GM18511 (cell line): ENCODE results near the gene SHC1.

Source experiments
- ATAC-seq: cut with Tn5 transposase; IDR thresholded peaks from one replicate; pipeline ENCODE4 v1.9.1; 2021; ENCODE audit warnings: mild to moderate bottlenecking, moderate library complexity; ENCODE audit not compliant: unreplicated experiment

The SHC1 gene

DNA sequence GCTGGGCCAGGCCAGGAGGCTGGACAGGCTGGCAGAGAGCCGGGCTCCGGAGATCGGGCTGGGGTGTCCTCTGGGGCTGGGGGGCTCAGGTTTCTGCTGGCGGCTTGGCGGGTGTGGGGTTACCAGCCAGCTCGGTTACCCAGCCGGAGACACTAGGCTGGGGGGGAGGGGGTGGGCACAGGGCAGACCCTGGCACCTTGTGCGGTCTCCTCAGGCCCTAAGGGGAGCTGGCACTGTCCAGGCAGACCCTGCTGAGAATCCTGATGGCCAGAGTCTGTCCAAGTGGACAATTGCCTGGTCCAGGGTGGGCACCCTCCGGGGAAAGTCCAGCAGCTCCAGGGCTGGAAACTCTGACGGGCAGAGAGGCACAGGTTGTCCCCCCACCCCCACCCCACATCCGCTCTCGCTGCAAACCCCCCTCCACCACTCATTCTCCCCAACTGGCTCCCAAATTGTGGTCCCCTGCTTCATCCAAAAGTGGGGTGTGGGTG lies 38.7 kb upstream of the SHC1 start:
- no peak for ATAC-seq

DNA sequence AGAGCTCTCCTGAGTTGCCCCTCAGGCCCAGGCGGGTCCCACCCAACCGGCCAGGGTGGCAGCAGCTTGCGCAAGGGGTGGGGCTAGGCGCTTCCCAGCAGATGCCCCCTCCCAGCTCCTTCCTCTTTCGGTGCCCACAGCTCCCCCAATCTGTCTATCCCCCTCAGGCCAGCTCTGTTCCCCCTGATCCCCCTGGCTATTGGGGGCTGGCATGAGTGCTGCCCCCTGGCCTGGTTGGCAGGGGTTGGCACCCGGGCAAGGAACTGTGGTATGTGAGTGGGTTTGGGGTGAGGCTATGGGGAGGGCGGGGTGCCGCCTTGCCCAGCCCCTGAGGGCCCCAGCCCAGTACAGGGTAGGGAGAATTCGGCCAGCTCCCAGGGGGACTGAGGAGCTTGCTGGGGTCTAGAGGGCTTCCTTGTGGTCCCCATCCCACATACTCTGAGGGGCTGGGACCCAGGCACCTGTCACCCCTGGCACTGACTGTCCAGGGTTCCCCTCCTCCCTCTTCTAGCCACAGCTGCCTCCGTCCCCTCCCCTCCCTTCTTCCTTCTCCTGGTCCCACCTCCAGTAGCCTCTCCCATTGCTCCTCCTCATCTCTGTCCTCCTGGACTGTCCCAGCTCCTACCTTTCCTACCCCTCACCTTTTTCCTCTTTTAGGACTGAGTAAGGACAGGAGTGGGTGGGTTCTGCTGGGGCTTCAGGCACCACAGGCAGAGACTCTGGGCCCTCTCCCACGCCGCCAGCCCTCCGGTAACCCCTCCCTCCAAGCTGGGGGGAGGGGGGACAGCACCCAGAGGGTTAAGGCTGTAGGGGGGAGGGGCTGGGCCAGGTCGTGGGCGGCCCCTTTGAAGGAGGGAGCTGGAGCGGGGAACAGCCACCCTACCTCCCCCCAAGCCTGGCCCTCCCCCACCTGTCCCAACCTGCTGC lies 37.7 kb upstream of the SHC1 start:
- no peak for ATAC-seq

DNA sequence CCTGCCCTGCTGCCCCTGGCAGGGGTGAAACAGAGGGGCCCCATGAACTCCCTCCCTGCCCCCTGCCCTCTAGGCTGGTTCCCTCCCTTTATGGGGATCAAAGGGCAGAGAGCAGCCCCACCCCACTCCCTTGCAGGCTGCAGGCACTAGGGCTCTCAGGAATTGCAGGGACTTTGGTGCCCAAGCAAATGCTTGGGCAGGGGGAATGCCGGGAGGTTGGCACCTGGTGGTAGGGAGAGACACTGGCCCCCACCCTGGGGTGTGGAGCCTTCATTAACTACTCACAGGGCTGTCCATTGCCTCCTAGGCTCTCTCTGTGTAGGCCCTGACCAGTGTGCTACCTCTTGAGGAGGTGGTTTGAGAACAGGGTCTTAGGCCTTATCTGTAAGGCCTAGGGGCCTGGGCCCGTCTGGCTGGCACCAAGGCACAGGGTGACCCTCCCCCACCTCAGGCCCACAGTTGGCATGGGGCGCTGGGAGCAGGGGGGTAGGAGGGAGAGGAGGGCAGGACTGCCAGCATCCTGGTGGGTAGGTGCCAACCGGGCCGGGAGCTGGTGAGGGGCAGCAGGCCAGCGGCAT lies 36.8 kb upstream of the SHC1 start:
- no peak for ATAC-seq

DNA sequence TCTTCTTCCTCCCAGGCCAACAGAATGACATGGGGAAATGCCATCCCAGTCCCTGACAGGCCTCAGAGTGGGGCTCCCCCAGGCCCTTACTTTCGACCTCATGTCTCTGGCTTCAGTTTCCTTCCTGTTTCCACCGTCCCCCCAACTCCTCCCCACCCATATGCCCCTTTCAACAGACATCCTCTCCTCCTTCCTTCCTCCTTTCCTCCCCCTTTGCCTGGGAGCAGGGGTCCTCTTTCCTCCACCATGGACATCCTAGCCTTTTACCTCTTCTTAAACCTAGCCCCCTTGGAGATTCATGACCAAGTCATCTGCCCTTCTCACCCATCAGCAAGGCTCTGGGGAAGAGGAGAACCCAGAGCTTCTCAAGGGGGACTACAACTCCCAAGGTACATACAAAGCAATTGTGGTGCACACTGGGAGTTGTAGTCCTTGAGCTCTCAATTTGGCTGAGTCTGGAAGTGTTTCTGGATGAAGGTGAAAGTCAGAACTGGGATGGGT lies 36.1 kb upstream of the SHC1 start:
- no peak for ATAC-seq

DNA sequence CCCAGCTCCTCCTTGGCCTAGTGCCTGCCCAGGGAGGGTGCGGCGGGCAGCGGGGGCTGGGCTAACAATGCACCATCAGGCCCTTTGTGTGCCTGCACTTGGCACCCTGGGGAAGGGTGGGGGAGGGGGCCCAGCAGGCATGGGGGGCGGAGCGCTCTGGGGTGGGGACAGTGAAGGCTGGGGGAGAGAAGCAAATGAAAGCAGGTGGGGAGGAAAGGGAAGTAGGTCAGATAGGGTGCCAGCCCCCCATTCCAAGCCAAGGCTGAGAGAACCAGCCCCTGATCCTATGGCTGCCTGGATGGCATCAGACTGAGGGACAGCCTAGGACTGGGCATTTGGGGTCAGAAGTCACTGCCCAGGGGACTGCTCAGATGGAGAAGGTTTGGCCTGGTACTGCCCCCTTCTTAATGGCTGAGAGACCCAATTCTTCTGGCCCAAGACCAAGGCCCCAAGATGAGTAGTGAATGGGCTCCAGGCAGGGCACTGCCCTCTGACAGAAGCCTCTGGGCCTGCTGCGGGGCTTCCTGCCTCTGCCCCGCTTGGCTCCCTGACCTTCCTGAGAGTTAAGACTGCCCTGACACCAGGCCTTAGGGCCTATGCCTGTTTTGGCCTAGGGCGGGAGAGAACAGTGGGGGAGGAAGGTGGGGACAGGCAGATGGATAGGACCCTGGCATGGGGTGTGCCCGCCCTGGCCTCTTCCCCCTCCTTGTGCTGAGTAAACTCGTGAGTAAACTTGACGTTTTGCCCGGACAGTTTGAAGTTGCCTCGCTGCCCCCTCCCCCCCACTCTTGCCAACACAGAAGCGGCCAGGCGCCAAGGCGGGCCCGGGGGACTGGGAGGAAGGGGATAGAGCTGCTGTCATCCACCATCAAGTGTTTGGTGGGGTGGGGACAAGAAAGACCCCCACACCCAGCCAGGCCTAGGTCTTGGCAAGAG lies 34.8 kb upstream of the SHC1 start:
- ATAC-seq: no peak

DNA sequence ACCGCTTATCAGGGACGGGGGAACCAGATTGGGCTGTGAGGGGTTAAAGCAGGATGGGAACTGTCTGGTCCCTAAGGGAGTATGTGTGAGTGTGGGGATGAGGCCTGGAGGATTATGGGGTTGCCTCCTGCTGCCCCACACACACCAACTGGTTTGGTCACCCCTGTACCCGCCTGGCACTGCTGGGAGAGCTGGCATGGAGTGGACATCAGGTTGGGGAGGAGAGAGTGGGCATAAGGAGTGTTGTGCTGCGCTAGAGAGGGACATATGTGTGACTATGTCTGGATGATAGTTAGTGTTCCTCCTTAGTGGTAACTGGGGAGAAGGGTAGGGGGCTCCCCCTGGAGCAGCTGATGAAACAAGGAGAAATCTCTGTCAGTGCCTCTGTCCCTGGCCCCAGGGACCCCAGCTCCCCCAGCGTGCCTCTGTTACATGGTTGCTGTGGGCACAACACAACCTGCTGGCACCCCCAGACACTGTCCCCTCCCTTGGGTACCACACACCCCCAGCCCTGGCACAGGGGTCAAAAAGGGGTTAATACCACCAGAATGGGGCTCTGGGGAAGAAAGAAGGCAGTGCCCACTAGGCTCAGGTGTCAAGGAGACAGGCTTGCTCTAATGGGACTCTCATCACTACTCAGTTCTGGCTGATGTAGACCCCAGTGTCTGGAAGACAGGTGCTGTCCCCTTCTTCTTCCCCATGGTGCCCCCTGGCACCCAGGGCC lies 34.0 kb upstream of the SHC1 start:
- no peak for ATAC-seq

DNA sequence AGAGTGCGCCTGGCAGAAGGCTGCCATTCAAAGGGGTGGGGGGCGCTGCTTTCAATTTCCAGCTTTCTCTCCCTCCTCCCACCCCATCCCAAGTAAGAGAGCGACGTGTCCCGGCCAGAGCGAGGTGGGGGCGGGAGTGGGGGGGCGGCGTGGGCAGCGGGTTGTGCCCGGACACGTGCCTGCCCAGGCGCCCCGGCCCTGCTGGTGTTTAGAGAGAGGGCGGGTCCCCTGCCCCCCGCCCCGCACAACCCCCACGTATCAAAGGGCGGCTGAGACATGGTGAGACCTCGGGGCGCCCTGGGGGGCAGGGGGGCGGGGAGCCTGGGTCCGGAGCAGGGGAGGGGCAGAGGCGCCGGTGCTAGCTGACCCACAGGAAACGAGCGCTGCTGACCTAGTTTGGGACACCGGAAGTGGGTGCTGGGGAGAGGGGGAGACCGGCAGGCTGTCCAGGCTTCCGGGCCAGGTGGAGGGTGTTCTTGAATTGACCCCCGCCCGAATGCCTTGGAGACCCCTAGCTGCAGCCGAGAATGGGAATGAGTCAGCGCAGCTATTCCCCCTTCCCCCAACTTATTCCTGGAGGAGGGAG lies 33.3 kb upstream of the SHC1 start:
- ATAC-seq: no peak

DNA sequence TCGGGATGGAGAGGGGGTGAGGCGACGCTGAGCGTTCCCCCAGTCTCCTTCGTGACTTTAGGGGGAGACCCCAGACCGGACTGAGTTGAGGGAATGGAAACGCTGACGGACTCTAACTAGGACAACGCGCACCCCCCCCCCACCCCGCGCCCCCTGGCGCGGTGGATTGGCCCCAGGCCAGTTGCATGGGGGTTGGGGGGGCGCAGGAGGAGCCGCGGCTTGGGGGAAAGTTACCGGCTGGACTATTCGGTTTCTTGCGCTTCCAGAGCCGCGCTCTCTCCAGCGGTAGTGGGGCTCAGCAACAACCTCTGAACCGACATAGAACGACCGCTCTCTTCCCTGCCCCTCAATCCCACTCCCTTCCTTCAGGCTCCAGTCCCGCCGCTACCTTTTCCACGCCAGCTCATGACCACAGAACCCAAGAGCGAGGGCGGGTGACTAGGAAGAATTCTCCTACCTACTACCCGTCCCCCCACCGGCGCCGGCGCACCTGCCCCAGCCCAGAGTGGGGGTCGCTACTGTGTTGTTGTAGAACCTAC lies 32.7 kb upstream of the SHC1 start:
- ATAC-seq: no peak

DNA sequence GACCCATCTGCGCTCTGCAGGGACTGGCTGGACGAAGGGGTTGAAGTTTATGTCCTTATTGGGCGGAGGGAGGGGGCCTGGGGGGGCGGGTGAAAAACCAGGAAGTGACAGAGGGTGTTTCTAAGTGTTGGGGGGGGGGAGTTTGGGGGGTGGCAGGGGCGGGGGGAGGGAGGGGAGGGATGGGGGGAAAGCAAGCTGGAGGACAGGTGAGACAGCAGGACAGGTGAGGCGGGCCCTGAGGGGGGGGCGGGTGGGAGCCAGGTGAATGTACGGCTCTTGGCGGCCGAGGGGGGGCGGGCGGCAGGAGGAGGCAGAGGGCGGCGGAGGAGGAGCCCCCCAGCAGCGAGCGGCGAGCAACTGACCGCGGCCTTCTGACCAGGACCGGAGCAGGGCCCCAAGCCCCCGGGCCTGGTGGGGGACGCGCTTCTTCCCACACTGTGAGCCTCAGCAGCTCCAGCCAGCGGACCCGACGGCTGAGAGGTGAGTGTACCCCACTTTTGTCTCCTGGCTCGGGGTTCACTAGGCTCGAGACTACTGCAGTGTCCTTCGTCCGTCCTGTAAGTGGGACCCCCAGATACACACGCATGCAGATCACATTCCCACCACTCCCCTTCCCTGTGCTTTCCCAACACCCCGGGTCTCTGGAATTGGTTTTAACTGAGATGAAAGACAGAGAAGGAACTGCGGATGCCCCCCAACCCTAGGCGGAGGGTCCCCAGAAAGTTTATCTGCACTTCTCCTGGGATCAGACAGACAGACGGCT lies 32.1 kb upstream of the SHC1 start, which contains the start of gene ZBTB7B:
Gene ZBTB7B (plus strand): TSS at position 339 of the 763 bp plus-strand sequence. CDS start 11,859 bp downstream, outside the sequence.
- ATAC-seq: no peak

DNA sequence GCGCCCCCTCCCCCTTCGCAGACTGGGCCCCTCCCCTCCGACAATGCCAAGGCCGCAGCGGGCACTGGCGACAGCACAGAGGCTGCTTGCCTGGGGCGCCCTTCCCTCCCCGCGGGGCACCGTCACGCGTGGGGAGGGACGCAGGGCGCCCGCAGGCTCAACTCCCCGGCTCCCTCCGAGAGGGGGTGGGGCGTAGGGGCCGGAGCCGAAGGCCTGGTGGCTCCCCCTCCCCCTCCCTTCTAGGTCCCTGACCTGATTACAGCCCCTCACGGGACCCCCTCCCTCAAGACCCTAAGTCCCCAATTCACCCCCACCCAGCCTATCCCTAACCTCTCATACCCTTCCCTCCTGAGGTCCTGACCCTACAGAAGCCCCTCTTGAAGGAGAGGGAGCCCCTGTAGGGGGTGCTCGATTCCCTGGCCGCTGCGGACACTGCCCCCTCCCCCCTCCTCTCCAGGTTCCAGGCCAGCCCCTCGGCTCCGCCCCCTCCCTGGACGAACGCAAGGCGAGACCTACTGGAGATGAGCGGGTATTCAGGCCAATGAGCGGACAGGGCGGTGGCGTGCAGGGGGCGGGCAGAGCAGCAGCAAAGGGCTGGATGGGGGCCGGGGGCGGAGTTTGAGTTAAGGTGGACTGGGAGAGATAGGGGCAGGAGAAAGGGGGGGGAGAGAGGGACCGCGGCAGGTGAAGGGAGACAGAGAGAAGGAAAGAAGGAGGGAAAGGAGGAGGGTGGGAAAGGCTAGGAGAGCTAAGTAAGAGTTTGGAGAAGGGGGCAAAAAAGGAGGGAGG lies 31.3 kb upstream of the SHC1 start:
- peak; percentile 51 for ATAC-seq

DNA sequence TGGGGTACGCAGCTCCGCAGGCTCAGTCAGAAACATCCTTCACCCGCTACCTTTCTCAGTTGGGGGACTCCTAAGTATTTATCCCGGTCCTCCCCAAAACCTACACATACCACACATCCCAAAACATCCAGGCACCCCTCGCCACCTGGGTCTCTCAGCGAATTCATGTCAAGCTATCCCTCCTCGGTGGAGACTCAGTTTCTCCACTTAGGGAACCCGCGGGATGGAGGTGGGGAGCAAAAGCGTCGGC lies 30.8 kb upstream of the SHC1 start:
- no peak for ATAC-seq

DNA sequence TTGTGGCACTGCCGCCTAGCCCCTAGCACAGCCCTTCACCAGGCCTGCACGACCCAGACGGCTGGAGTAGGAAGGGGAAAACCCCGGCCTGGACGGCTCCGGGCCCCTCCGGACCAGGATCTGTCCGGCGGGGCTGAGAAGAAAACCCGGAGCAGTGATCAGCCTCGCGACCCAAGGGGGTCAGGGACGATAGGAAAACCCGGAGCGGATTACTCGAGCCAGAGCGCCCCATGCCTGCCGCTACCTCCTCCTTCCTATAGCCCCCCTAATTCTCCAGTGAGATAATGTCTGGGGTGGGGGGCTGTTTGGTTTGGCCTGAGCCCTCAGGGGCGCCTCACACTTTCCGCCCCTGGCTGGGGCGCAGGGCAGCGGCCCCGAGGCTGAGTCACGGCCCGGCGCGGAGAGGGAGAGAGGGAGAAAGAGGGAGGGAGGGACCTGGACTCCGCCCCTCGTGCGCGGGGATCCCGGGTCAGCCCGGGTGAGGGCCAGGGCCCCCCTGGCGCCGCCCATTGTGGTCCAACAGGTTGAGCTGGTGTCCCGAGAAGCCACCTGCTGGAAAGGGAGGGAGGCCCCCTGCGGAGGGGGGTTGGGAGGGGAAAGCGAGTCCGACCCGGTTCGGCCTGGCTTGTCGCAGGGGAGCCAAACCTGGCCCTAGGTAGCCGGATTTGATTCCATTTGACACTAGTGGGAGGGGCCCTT lies 30.3 kb upstream of the SHC1 start:
- ATAC-seq: peak; percentile 44

DNA sequence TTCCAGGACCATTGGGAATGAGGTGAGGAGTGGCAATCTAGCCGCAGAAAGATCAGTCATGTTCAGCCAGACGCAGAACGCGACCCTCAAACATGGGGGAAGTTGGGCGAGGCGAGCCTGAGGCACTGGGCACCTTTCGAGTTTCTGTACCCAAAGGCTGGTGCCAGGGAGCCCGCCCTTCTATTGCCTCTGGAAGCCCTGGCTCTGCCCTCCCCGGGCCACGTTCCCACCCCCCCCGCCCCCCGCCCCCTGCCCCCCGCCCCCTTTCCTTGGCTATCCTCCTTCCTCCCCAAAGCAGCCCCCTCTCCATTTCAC lies 29.8 kb upstream of the SHC1 start:
- ATAC-seq: no peak

DNA sequence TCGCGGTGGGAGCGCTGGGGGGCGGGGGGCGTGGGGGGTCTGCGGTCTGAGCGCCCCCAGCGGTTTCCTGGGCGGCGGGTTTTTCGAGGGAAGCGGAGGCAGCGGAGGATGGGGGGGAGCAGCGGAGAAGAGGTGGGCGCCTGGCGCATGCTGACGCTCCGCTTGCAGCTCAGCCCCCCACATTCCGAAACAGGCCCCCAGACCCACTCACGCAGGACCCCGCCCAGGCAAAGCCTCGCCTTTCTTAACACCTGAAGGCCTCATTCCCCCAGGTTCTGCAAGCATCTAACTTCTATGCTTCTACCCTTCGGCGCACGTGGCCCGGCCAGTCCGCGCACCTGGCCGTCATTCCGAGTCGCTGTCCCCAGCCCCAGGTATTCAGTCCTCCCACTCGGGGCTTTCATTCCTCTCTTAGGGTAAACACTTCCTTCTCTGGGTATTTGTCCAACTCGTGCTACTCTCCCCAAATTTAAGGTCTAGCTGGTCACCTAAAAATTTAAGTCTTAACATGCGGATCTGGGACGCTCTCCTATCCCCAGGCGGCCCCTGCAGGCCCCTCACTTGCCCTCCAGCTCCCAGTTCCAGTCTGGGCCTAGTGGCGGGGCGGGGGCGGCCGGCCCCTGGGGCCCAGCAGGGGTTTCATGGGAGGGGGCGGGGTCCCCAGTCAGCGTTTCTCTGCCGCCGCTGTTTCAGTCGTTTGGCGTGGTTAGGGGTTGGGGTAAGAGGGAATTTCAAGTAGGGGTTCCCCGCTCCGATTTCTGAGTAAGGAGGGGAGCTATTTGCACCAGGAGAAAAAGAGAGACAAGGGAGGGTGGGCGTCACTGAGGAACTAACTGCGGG lies 29.2 kb upstream of the SHC1 start:
- no peak for ATAC-seq

DNA sequence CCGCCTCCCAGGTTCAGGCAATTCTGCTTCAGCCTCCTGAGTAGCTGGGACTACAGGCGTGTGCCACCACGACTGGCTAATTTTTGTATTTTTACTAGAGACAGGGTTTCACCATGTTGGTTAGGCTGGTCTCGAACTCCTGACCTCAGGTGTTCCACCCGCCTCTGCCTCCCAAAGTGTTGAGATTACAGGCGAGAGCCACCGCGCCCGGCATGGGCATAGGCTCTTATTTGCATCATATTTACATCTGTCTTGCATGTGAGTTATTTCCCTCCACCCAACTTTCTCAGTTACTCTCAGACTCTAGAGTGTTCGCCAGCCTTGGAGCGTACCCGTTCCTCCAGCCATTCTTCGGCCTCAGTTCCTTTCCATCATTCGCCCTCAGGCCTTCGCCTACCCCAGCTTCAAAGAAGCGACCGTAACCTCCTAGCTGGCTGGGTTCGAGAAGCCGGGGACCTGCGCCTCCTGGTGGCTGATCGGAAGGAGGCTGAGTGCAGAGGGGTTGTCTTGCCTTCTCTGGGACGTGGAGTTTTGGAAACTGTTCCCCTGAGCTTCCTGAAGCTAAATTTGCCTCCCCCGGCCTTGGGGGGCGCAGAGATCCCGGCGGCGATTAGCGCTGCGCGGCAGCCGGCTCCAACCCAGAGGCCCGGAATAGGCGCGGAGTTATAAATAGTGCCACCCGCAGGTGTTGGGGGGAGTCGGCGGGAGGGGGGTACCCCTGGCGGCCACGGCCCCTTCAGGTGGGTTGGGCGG lies 28.4 kb upstream of the SHC1 start:
- no peak for ATAC-seq

DNA sequence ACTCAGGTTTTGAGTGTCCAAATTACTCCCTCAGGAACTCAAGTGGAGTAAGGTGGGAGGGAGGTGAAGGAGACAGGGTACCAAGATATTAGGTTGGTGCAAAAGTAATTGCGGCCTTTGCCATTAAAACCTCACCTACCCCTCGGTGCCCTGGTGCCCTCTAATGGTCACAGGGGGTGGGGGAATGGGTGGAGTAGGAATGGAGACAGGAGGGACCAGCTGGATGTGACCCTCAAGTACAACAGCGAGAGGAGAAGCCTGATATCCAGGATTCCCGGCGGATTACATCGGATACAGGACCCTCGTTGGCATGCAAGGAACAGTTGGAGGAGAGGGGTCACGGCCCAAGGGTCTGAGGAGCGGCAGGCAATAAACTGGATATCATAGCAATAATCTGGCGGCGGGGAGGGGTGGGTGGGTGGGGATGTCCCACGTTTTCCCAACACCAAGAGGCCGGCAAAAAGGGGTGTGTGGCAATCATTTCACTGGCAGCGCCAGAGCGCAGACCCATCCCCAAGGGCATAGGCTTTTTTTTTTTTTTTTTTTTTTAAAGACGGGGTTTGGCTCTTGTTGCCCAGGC lies 27.7 kb upstream of the SHC1 start:
- ATAC-seq: no peak
